ENCODE results near the gene CORT. TPM values are rescaled to one million over a fixed set of nuclear protein-coding genes. Genes with fewer than 3 reads are reported as not detected.

Gene CORT, protein sequence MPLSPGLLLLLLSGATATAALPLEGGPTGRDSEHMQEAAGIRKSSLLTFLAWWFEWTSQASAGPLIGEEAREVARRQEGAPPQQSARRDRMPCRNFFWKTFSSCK
- 0.37 and 0.78 TPM in 2 replicates for total RNA-seq

DNA sequence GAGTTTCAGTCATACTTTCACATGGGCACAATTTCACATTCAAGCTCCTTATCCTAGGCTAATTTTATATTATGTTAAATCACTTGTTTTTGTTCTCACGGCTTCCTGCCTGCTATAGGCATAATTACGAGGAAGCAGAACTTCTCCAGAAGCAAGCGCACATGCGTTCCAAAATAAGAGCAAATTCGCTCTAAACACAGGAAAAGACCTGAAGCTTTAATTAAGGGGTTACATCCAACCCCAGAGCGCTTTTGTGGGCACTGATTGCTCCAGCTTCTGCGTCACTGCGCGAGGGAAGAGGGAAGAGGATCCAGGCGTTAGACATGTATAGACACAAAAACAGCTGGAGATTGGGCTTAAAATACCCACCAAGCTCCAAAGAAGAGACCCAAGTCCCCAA is at the start of gene CORT:
Gene CORT (plus strand): TSS at position 281 of the 400 bp plus-strand sequence. CDS start 193 bp downstream, outside the sequence.

DNA sequence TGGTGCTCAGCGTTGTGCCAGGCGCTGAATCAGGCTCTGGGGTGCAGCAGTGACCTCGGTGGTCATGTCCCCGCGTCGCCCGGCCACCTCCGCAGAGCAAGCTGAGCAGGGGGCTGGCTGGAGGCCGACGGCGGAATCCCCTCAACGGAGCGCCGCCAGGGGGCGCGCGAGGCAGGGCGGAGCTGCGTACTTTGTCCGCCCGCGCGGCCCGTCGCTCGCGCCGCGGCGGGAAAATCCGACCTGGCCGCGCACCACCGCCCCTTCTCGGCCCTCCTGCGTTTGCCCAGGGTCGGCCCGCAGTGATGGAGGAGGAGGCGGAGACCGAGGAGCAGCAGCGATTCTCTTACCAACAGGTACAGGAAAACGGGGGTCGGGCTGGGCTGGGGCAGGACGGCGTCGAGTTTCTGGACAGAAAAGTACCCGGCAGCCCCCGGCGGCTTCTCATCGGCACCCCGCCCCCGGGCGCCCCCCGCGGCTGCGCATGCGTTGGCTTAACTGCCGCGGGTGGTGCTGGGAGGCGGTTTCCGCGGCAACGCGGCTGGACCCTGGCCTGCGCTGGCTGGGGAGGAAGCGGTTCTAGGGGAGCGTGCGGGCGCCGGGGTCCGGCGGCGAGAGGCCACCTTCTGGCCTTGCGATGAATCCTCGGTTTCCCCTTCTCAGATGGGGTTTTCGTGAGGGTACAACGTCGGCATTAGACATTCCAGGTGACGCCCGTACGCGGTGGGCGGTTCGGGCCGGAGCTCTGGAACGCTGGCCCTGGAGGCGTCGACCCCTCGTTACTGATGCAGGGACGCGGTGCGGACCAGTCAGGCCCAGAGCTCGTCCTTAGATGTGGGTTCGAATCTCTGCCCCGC is 19.4 kb upstream of the CORT start, which contains the start of gene CENPS:
Gene CENPS (plus strand): TSS at position 218 of the 854 bp plus-strand sequence. CDS start 85 bp downstream, at position 303.

DNA sequence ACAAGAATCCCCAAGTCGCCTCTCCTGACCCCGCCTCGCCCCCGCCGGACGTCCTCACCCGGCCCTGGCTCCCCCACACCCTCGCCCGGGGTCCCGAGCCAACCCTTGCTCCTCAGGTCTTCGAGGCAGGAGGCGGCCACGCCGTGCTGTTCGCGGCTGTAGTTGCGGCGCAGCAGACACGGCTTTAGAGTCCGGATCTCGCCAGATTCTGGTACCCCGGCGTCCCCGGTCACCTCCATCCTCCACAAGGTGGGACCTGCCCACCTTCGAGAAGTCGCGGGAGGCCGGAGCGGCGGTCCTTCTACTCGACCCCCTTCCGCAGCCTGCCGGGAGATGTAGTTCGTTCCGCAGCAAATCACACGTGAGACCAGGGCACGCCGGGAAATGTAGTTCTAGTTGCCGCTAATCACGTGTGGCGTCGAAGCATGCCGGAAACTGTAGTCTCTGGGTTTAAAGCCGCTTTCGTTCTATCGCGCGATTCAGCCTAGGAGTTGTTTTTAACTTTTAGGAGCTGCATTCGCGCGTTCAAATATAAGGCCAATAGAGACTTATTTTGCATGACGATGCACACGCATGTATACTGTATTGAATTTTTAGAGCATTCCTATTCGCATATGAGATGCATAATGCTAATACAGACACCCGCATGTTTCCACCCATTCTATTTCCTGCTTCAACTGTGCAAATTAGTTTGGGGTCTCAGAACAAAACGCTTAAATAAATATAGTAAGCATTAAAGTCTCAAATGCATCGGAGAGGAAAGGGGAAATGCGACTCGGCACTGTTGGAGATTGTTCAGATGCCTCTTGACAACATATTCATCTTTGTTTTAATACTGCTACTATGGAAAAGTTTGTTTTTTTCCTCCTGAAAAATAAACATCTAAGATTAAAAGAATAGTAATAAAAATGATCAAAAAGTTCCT is 22.7 kb downstream of the CORT start, which contains the start of gene DFFA:
Gene DFFA (minus strand): TSS at position 310 of the 925 bp plus-strand sequence. CDS start 71 bp downstream, at position 239.

DNA sequence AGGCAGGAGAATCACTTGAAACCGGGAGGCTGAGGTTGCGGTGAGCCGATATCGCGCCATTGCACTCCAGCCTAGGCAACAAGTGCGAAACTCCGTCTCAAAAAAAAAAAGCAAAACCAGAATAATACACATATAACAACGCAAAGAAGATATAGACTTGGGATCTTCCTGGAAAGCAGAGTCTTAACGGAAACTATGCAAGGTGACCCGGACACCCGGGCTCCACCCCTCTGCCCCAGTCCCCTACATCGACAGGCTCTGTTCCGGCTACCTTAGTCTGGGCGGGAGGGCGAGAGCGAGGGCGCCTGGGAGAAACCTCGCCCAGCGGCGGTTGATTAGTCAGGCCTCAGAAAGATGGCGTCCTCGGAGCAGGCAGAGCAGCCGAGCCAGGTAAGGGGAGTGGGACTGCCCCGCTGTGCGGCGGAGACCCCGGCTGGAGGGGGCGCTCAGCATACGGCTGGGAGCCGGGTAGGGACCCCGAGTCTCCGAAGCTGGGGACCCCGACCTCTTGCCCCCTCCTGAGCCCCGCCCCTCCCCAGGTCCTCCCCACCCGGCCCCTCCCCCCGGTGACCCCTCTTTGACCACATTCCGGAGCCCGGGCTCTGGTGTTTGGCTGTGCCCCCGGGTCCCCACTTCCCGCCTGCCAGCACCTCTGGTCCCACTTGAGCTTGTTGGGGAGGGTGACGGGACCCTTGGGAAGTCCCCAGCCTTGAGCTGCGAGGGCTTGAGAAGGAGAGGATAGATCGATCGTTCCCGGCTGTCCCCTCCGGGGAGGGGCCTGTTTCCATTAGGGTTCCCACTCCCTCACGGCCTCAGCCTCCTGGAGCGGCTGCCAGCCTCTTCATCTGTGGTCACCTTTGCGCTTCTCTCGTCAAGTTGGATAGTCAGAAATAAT is 25.0 kb downstream of the CORT start, which contains the start of gene PEX14:
Gene PEX14 (plus strand): TSS at position 338 of the 895 bp plus-strand sequence. CDS start 17 bp downstream, at position 355.

Other genes with a start within 250 kb of the CORT start
- 32.0 and 33.0 TPM in 2 replicates for gene KIF1B, start 239.5 kb upstream of the CORT start, total RNA-seq
- gene PGD, start 51.0 kb upstream of the CORT start, total RNA-seq, result 104 and 126 TPM in 2 replicates
- 13.2 and 14.9 TPM in 2 replicates for gene CENPS, start 19.6 kb upstream of the CORT start, total RNA-seq
- 32.0 and 47.1 TPM in 2 replicates for gene DFFA, start 22.5 kb downstream of the CORT start, total RNA-seq
- 14.9 and 16.2 TPM in 2 replicates for gene PEX14, start 24.9 kb downstream of the CORT start, total RNA-seq